Limb (tissue), 2 donors: ENCODE data around the gene SNRNP25.

Experiments
- DNase-seq, 2 donors: peaks; one replicate each; pipeline ENCODE4 v3.0.0-alpha.2; 2016; ENCODE audit errors: extremely low spot score in 2 of 2

The SNRNP25 gene

GRCh38 chr16:101586-101985 is 48.0 kb downstream of the SNRNP25 start:
- DNase-seq: no peak

GRCh38 chr16:102060-102855 is 48.6 kb downstream of the SNRNP25 start:
- DNase-seq: no peak

GRCh38 chr16:104355-104754 is 50.7 kb downstream of the SNRNP25 start:
- no peak for DNase-seq

GRCh38 chr16:104928-105327 is 51.3 kb downstream of the SNRNP25 start:
- DNase-seq: no peak

- DNase-seq: no peak
Observed at GRCh38 chr16:105521-105920, 51.9 kb downstream of the SNRNP25 start.

GRCh38 chr16:106623-107324 is 53.1 kb downstream of the SNRNP25 start:
- peak; percentile 62 to 82 for DNase-seq
